CD14-positive monocyte (primary cell): ENCODE data around the gene ZNF248. TPM values are rescaled to one million over a fixed set of nuclear protein-coding genes. Genes with fewer than 3 reads are reported as not detected.

Experiments used
- DNase-seq, 3 donors: peaks; one replicate each; pipeline ENCODE4 v3.0.0-alpha.2; 2011 to 2022
- H2AFZ ChIP-seq: 2 replicates; pipeline ENCODE4 v1.6.0; 2012; ENCODE audit warnings: mild to moderate bottlenecking, low read depth, low read length, inconsistent platforms; ENCODE audit not compliant: insufficient read depth, poor library complexity, severe bottlenecking
- H3K27ac ChIP-seq, 2 donors: 1 replicate in 1 of 2; 2 replicates in 1 of 2; pipeline ENCODE4 v1.5.1; 2012 to 2013; ENCODE audit warnings: low read length in 2 of 2, control low read depth in 1 of 2, inconsistent platforms in 1 of 2, low read depth in 1 of 2, mild to moderate bottlenecking in 1 of 2
- H3K27me3 ChIP-seq, 2 donors: one replicate each; pipeline versions ENCODE4 v1.6.0 to v1.6.1; 2011 to 2013; ENCODE audit warnings: low read length in 2 of 2; ENCODE audit not compliant: control insufficient read depth in 2 of 2, insufficient read depth in 2 of 2
- H3K36me3 ChIP-seq, 2 donors: replicated peaks in 1 of 2; 1 replicate in 1 of 2; 2 replicates in 1 of 2; pipeline versions ENCODE4 v1.5.1 to v1.6.1; 2012 to 2013; ENCODE audit warnings: low read length in 2 of 2, control low read depth in 1 of 2, inconsistent platforms in 1 of 2, mild to moderate bottlenecking in 1 of 2; ENCODE audit not compliant: insufficient read depth in 2 of 2, control insufficient read depth in 1 of 2
- H3K4me1 ChIP-seq, 2 donors: 1 replicate in 1 of 2; 2 replicates in 1 of 2; pipeline versions ENCODE4 v1.5.1 to v1.6.1; 2012 to 2013; ENCODE audit warnings: low read length in 2 of 2, control low read depth in 1 of 2, inconsistent platforms in 1 of 2, mild to moderate bottlenecking in 1 of 2, moderate library complexity in 1 of 2; ENCODE audit not compliant: insufficient read depth in 2 of 2, control insufficient read depth in 1 of 2
- H3K4me2 ChIP-seq: replicated peaks from 2 replicates; pipeline ENCODE3; 2012; ENCODE audit warnings: low read length, moderate library complexity, mild to moderate bottlenecking; ENCODE audit not compliant: poor library complexity, severe bottlenecking; ENCODE audit errors: extremely low read depth
- H3K4me3 ChIP-seq, 3 experiments: fragments of 200-600 bp in 1 of 3; sonication (generic) in 1 of 3; replicated peaks in 1 of 3; 1 replicate in 2 of 3; 2 replicates in 1 of 3; pipeline ENCODE4 v1.5.1; 2011 to 2013; ENCODE audit warnings: low read length in 3 of 3, mild to moderate bottlenecking in 3 of 3, control low read depth in 2 of 3, low read depth in 2 of 3, inconsistent platforms in 1 of 3, moderate library complexity in 1 of 3
- H3K79me2 ChIP-seq: 2 replicates; pipeline ENCODE4 v1.6.0; 2012; ENCODE audit warnings: mild to moderate bottlenecking, control low read depth, inconsistent platforms, low read length, moderate library complexity; ENCODE audit not compliant: insufficient read depth
- H3K9ac ChIP-seq: 2 replicates; pipeline ENCODE4 v1.6.0; 2017; ENCODE audit warnings: low read length, mild to moderate bottlenecking; ENCODE audit not compliant: insufficient read depth, poor library complexity, severe bottlenecking
- H3K9me3 ChIP-seq, 2 donors: replicated peaks in 1 of 2; 1 replicate in 1 of 2; 2 replicates in 1 of 2; pipeline versions ENCODE4 v1.5.1 to v1.6.1; 2012 to 2013; ENCODE audit warnings: low read length in 2 of 2, control low read depth in 1 of 2; ENCODE audit not compliant: control insufficient read depth in 1 of 2, insufficient read depth in 1 of 2
- H4K20me1 ChIP-seq: 2 replicates; pipeline ENCODE4 v1.6.0; 2012; ENCODE audit warnings: mild to moderate bottlenecking, low read length, control low read depth, moderate library complexity; ENCODE audit not compliant: insufficient read depth
- H3K27ac Mint-ChIP-seq, 7 donors: one replicate each; pipeline ENCODE4 v1.8.0; 2020; ENCODE audit warnings: mild to moderate bottlenecking in 7 of 7, mixed read lengths in 7 of 7, moderate library complexity in 6 of 7, inconsistent platforms in 2 of 7
- H3K27me3 Mint-ChIP-seq, 3 donors: one replicate each; pipeline ENCODE4 v1.8.0; 2021 to 2022; ENCODE audit warnings: low read depth in 3 of 3, mild to moderate bottlenecking in 3 of 3, mixed read lengths in 3 of 3, moderate library complexity in 3 of 3, inconsistent platforms in 1 of 3
- H3K36me3 Mint-ChIP-seq, 2 donors: one replicate each; pipeline ENCODE4 v1.8.0; 2020; ENCODE audit warnings: mixed read lengths in 2 of 2, inconsistent platforms in 1 of 2, mild to moderate bottlenecking in 1 of 2
- H3K4me1 Mint-ChIP-seq: one replicate; pipeline ENCODE4 v1.8.0; 2020; ENCODE audit warnings: mild to moderate bottlenecking, mixed read lengths
- H3K4me3 Mint-ChIP-seq, 2 donors: one replicate each; pipeline ENCODE4 v1.8.0; 2020; ENCODE audit warnings: mild to moderate bottlenecking in 2 of 2, mixed read lengths in 2 of 2, moderate library complexity in 1 of 2
- H3K9me3 Mint-ChIP-seq, 7 donors: one replicate each; pipeline ENCODE4 v1.8.0; 2020 to 2022; ENCODE audit warnings: mixed read lengths in 7 of 7, mild to moderate bottlenecking in 6 of 7, moderate library complexity in 6 of 7, inconsistent platforms in 2 of 7
- WGBS: methylation state at CpG from one replicate; pipeline ENCODE4 v1.1.5; 2013; ENCODE audit warnings: missing lambda C conversion rate; ENCODE audit not compliant: insufficient coverage; 5-methylcytosine and 5-hydroxymethylcytosine counted together
- intact Hi-C, 2 donors: fragments of 100-400 bp; cut with micrococcal nuclease; formaldehyde crosslinking; loops; one replicate each; pipeline versions ENCODE4 v1.15.0 to v1.15.1; 2023
- polyA plus RNA-seq, 3 donors: library from polyadenylated mRNA; depleted of rRNA in 1 of 3; unstranded in 2 of 3; stranded (reverse) in 1 of 3; fragments of 300-500 nt in 2 of 3; fragments of >200 nt in 1 of 3; fragmentation: Illumina TruSeq in 2 of 3; gene quantifications; 1 replicate in 2 of 3; 2 replicates in 1 of 3; pipeline ENCODE4 v1.2.3, GENCODE V29; 2012 to 2021
- TF ChIP-seq, protein P1 (sequence below): fragments of 200-600 bp; IDR thresholded peaks from one replicate; pipeline ENCODE4 v1.8.0; 2022; ENCODE audit warnings: antibody characterized with exemption, mild to moderate bottlenecking

The ZNF248 gene
- polyA plus RNA-seq, 3 donors = 0.44 to 2.2 (median 0.94) TPM

DNA sequence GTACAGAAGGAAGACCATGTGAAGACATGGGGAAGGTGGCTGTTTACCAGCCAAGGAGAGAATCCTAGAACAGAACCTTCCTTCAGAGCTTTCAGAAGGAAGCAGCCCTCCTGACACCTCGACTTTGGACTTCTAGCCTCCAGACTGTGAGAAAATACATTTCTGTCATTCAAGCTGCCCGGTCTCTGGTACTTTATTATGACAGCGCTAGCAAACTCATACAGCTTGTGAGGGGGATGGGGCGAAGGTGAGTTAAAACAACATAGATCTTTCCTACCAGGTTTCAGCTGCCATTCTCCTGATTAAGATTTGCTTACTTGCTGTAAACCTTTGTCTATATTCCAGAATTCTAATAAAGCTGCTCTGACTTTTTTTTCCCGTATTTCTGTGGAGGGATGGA lies 14.9 kb upstream of the ZNF248 start:
- Histone ChIP-seq H3K27ac (no peak overlapping the region), H3K4me3 (no peak overlapping the region), H3K79me2 (no peaks in the 10 kb centered on the region), H3K4me2 (no peak overlapping the region), H3K4me1 (no peaks in the 10 kb centered on the region), H4K20me1 (no peaks in the 10 kb centered on the region), H3K9me3 (peaks cover 0 to 17% of the 10 kb centered on the region in 2 donors), H3K9ac (no peak overlapping the region), H2AFZ (no peak overlapping the region), H3K27me3 (no peaks in the 10 kb centered on the region), H3K36me3 (no peaks in the 10 kb centered on the region)
- Mint-ChIP-seq H3K27me3 (peaks cover 0 to 4% (median 2%) of the 10 kb centered on the region in 3 donors), H3K4me1 (no peaks in the 10 kb centered on the region), H3K4me3 (no peak overlapping the region), H3K9me3 (peaks cover 6 to 31% (median 19%) of the 10 kb centered on the region in 7 donors), H3K27ac (no peak overlapping the region), H3K36me3 (no peaks in the 10 kb centered on the region)
- intact Hi-C loops = no loop called here
- TF ChIP-seq, protein P1, sequence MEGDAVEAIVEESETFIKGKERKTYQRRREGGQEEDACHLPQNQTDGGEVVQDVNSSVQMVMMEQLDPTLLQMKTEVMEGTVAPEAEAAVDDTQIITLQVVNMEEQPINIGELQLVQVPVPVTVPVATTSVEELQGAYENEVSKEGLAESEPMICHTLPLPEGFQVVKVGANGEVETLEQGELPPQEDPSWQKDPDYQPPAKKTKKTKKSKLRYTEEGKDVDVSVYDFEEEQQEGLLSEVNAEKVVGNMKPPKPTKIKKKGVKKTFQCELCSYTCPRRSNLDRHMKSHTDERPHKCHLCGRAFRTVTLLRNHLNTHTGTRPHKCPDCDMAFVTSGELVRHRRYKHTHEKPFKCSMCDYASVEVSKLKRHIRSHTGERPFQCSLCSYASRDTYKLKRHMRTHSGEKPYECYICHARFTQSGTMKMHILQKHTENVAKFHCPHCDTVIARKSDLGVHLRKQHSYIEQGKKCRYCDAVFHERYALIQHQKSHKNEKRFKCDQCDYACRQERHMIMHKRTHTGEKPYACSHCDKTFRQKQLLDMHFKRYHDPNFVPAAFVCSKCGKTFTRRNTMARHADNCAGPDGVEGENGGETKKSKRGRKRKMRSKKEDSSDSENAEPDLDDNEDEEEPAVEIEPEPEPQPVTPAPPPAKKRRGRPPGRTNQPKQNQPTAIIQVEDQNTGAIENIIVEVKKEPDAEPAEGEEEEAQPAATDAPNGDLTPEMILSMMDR = no peak
- no CpG with 5 or more reads among the region's 5 CpGs for WGBS
- no peak for DNase-seq

DNA sequence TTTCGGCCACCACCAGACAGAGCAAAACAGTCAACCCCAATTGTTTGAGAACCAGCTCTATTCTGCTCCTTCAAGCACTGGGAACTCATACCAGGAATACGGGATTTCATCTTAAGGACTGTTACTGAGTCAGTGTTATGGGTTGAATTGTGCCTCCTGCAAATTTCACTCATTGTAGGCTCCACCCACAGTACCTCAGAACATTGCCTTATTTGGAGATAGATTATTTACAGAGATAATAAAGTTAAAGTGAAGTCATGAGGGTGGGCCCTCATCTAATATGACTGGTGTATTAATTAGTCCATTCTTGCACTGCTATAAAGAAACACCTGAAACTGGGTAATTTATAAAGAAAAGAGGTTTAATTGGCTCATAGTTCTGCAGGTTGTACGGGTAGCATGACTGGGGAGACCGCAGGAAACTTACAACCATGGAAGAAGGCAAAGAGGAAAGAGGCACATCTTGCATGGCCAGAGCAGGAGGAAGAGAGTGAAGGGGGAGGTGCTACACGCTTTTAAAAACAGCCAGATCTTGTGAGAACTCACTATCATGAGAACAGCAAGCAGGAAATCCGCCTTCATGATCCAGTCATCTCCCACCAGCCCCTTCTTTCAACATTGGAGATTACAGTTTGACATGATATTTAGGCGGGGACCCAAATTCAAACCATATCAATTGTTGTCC lies 14.3 kb upstream of the ZNF248 start:
- H3K9me3 Mint-ChIP-seq = peaks cover 6 to 30% (median 18%) of the 10 kb centered on the region in 7 donors
- H3K36me3 Mint-ChIP-seq = no peaks in the 10 kb centered on the region
- Histone ChIP-seq H3K27ac (no peak overlapping the region), H2AFZ (no peak overlapping the region), H3K9me3 (peaks cover 0 to 16% of the 10 kb centered on the region in 2 donors), H3K4me3 (no peak overlapping the region), H4K20me1 (no peaks in the 10 kb centered on the region), H3K9ac (no peak overlapping the region), H3K4me2 (no peak overlapping the region), H3K79me2 (no peaks in the 10 kb centered on the region), H3K27me3 (no peaks in the 10 kb centered on the region), H3K36me3 (no peaks in the 10 kb centered on the region), H3K4me1 (no peaks in the 10 kb centered on the region)
- WGBS = 96% methylated on average over 3 of the region's 7 CpGs
- TF ChIP-seq, protein P1 = no peak
- no peaks in the 10 kb centered on the region for H3K4me1 Mint-ChIP-seq
- DNase-seq = no peak
- no peak overlapping the region for H3K4me3 Mint-ChIP-seq
- no peak overlapping the region for H3K27ac Mint-ChIP-seq
- intact Hi-C loops = no loop called here
- H3K27me3 Mint-ChIP-seq = peaks cover 0 to 4% (median 2%) of the 10 kb centered on the region in 3 donors
